ENCODE results near the gene B3GALT6.
A peak's percentile ranks its signal among the peaks of the same experiment; 100 is the strongest.

The B3GALT6 gene

DNA sequence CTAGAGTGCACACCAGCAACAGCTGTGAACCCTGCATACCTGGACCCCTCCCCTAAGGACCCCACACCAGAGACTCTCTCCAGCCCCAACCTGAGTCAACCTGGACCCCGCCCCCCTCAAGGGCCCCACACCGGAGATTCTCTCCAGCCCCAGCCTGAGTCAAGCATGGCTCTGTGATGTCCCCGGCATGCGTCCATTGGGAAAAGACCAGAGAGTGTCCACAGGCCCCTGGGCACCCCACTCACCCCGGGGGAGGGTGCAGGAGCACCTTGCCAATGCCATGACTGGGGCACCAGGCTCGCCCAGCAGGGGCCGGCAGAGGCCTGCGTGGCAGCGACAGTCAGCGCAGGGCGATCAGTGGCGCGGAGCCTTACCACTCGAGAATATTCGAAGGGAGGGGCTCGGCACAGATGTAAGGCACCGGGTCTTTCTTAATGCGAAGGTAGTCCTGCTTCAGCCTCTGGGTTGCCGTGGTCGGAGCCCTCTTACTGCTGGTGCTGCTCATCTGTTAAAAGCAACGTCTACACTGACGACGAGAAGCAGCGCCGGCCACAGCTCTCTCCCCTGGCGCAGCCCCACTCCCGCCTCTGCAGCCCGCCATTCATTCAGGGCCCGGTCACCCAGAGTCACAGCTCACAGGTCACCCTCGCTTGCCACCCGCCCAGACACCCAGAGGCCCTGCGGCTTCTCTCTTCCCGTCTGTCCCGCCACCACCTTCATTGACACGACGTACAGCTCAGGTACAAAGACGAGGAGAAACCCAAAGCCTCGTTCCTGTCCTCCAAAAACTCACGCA, 35.6 kb downstream of the B3GALT6 start:
- DNase-seq = no peak

DNA sequence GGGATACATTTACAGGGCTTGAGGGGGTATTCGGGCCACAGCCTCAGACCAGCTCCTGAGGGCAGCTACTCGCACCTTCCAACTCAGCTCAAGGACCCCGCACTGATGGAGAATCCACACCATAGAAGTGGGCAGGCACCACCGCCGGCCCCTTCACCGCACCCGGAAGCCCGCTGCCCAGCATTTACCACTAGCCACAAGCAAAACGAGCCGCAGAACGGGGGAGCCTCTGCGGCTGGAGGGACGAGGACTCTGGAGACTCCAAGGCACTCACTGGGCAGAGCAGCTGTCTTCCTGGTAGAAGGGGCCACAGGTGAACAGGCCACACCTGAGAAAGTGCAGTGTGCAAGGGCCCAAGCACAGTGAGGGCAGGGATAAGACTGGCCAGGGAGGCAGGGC, 36.2 kb downstream of the B3GALT6 start:
- no peak for DNase-seq

- no peak for DNase-seq
These were observed 38.8 kb downstream of the B3GALT6 start for GRCh38 chr1:1270813-1271212.

GRCh38 chr1:1272341-1273208, 40.5 kb downstream of the B3GALT6 start:
- peak; percentile 57 for DNase-seq

DNA sequence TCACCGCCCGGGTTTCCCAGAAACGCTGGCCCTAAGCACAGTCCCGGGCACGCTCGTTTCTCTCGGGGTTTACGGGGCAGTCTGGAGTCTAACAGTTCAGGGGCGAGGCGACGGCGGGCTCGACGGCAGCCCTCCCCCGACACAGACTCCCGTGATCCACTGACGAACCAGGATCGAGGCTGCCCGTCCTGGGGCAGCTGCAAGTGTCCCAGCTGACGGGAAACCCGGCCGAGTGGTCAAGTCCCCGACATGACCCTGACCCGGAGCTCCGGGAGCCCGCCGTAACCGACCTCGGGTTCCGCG, 41.1 kb downstream of the B3GALT6 start:
- DNase-seq = no peak

- DNase-seq = peak; percentile 83
These were observed 41.7 kb downstream of the B3GALT6 start, which contains the start of gene UBE2J2 for GRCh38 chr1:1273512-1274298. UBE2J2 (minus strand) TSS chr1:1273854; CDS start chr1:1267992, 5,862 bp downstream.

- DNase-seq = no peak
These were observed 42.4 kb downstream of the B3GALT6 start for GRCh38 chr1:1274299-1274930.

GRCh38 chr1:1274931-1275431, 42.9 kb downstream of the B3GALT6 start:
- no peak for DNase-seq

- no peak for DNase-seq
These were observed 43.8 kb downstream of the B3GALT6 start for GRCh38 chr1:1275836-1276235.

GRCh38 chr1:1278620-1279019, 46.6 kb downstream of the B3GALT6 start:
- DNase-seq = no peak

- DNase-seq = no peak
These were observed 47.0 kb downstream of the B3GALT6 start for GRCh38 chr1:1279028-1279427.

GRCh38 chr1:1280782-1281481, 48.9 kb downstream of the B3GALT6 start:
- no peak for DNase-seq

- no peak for DNase-seq
These were observed 49.7 kb downstream of the B3GALT6 start for GRCh38 chr1:1281533-1282321.

GRCh38 chr1:1282998-1283397, 51.0 kb downstream of the B3GALT6 start:
- DNase-seq = no peak

- DNase-seq = no peak
These were observed 51.8 kb downstream of the B3GALT6 start for GRCh38 chr1:1283821-1284220.

Measured in NCI-H146 (cell line).